Measurements from ENCODE around the gene CUL3.

The CUL3 gene

DNA sequence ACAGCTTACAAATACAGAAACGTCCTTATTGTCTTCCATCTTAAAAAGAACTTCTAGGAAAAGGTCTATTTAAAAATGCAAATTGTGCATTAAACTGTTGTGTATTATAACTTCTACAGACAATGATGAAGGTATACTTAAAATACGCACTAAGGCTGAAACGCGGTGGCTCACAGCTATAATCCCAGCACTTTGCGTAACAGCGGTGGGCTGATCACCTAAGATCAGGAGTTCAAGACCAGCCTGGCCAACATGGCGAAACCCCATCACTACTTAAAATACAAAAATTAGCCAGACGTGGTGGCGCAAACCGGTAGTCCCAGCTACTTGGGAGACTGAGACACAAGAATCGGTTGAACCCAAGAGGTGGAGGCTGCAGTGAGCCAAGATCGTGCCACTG is 4.9 kb downstream of the CUL3 start:
- DNase-seq: no peak

- no peak for DNase-seq
These were observed 5.8 kb downstream of the CUL3 start for GRCh38 chr2:224579411-224579810.

- no peak for DNase-seq
These were observed 7.6 kb downstream of the CUL3 start for GRCh38 chr2:224577541-224577940.

- DNase-seq: no peak
These were observed 9.0 kb downstream of the CUL3 start for GRCh38 chr2:224576088-224576715.

GRCh38 chr2:224574423-224575084 is 10.6 kb downstream of the CUL3 start:
- no peak for DNase-seq

DNA sequence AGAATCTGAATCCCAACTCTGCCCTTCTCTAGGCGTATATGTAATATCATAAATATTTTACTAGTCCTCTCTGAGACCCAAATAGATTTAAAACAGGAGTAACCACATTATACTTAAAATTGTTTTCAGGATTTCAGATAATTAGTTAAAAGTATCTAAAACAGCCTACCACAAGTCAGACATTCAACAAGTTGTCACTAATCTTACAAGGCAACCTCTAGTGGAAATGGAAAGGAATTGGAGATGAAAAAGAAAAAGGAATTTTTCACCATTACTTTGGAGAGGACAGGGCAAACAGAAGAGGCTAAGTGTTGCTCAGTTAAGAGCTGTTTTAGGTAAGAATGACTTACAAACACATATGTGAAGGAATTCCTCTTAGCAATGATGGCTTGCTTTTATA is 11.4 kb downstream of the CUL3 start:
- DNase-seq: no peak

DNA sequence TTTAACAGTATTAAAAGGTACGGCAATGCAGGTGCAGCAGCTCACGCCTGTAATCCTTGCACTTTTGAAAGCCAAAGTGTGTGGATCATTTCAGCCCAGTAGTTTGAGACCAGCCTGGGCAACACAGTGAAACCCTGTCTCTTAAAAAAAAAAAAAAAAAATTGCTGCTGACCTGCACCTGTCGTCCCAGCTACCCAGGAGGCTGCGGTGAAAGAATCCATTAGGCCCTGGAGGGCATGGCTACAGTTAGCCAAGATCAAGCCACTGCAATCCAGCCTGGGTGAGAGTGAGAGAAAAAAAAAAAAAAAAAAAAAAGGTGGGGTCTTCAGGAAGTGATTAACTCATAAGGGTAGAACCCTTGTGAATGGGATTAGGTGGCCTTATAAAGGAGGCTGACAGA is 12.8 kb downstream of the CUL3 start:
- DNase-seq: no peak

GRCh38 chr2:224570328-224570993 is 14.7 kb downstream of the CUL3 start:
- DNase-seq: no peak

DNA sequence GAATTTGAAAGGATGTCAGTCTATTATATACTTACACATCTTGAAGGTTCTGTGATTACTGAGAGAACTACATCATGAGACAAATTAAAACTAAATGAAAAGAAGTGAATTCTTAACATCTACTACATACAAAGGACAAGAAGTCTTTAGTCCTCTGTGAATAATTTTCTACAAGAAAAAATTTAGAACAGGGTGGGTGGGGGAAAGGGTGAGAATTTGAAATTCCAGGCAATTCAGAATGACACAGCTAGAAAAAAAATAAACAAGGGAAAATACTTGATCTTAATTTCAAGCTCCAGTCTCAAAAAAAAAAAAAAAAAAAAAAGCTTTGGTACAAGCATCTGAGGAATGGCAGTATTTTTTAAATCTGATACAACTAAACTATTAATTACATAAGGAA is 15.5 kb downstream of the CUL3 start:
- DNase-seq: peak; percentile 56

DNA sequence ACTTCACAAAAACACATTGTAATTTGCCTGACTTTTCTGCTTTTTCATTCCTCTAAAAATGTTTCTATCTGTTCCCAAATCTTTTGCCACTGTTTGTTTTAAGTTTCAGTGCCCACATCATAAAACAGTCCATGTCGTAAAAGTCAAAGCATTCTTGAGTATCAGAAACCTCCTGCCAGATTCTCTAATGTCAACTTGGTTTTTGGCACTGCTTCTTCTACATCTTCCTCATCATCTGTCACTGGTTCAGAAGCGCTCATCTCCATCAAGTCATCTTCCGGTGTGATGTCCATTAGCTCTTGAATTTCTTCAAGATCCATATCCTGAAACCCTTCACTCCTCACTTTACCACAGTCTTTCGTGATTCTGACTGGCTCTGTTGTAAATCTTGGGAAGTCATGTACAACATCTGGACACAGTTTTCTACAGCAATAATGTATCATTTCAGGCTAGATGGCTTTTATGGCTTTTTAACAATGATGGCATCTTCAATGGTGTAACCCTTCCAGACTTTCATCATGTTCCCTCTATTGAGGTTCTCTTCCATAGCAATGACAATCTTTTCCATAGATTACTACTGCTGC is 19.6 kb downstream of the CUL3 start:
- no peak for DNase-seq

DNA sequence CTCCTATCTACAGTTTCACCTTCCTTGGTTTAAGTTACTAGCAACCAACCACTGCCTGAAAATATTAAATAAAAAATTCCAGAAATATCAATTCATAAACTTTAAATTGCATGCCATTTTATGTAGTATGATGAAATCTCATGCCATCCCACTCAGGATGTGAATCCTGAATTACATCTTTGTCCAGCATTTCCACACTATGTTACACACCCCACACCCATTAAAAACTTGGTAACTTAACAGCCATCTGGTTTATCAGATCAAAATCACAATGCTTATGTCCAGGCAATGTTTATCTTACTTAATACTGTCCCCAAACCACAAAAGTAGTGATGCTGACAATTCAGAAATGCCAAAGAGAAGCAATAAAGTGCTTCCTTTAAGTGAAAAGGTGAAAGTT is 21.6 kb downstream of the CUL3 start:
- DNase-seq: peak; percentile 40

DNA sequence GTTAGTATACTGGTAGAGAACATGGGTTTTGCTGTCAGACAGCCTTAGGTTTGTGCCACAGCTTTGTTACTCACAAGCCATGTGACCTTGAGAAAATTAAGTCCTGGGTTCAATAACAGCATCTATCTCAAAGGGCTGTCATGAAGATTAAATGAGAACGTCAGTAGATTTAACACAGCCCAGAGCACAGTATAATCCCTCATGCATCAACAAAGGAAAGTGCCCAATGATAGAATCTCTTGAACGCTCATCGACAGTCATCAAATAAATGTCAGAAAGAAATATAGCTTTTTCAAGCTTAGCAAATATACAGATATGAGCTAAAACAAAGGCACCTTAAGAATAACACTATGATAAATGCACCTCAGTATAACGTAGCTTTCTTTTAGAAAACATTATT is 22.3 kb downstream of the CUL3 start:
- DNase-seq: no peak

GRCh38 chr2:224561234-224562005 is 23.7 kb downstream of the CUL3 start:
- DNase-seq: no peak

GRCh38 chr2:224560549-224560948 is 24.6 kb downstream of the CUL3 start:
- no peak for DNase-seq

DNA sequence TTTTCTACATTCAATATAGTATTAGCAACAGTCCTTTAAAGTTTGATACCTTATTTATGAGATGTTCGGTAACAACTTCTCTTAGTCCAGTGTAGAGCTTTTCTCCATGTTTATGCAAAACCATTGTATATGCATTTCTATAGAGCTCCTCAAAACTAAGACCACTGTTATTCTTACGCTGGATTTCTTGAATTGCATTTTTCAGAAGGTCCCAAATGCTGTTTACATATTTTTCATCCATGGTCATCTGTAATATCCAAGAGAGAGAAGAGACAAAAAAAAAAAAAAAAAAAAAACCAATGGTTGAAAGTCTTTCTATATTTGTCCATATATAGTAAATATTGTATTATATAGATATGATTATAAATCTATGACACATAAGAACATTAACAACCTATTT is 27.6 kb downstream of the CUL3 start:
- DNase-seq: peak; percentile 31

DNA sequence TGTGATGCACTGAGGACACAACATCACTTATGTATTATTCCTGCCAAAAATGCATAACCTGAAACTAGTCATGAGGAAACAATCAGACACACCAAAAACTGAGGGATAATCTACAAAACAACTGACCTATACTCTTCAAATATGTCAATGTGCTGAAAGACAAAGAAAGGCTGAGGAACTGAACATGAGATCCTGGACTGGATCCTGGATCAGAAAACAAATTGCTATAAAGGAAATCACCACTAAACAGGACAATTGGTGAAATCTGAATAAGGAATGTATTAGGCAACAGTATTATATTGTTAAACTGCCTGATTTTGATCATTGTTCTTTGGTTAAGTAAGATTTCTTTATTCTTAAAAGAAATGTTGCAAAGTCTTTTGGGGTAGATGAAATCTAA is 28.8 kb downstream of the CUL3 start:
- no peak for DNase-seq

- no peak for DNase-seq
These were observed 29.3 kb downstream of the CUL3 start for GRCh38 chr2:224555823-224556366.

- no peak for DNase-seq
These were observed 32.4 kb downstream of the CUL3 start for GRCh38 chr2:224552771-224553170.

DNA sequence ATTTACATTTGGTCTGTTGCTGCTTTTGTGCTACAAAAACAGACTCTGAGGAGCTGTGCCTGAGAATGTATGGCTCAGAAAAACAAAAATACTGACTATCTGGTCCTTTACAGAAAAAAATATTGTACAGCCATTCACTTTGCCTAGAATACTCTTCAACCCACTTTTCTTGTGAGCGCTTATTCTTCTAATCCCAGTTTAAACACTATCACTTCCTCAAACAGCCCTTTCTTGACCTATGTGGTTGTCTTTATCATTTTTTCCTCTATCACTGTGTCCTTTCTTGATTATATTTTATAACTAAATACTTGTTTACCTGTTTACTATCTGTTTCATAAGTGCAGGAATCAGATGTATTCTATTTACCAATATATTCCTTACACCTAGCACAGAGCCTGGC is 33.5 kb downstream of the CUL3 start:
- no peak for DNase-seq

- no peak for DNase-seq
These were observed 38.2 kb downstream of the CUL3 start for GRCh38 chr2:224546926-224547325.

- DNase-seq: peak; percentile 86
These were observed 39.1 kb downstream of the CUL3 start for GRCh38 chr2:224545884-224546644.

DNA sequence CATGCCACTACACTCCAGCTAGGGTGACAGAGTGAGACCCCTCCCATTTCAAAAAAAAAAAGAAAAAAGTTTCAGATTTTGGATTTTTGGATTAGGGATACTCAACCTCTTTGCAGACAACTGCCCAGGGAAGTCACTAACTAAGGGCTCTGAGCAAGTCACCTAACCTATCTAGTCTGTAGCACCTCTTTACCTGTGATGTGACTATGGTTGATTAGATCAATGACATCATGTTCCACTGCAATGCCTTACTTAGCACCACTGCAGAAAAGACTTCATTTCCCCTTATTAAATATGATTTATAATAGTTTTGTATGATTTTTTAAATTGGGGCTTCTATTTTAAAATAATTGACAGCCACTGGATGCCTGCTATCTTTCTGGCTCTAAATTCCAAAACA is 41.2 kb downstream of the CUL3 start:
- no peak for DNase-seq
